RPMI7951 (cell line): ENCODE results near the gene TP53BP2. TPM values are rescaled to one million over a fixed set of nuclear protein-coding genes. Genes with fewer than 3 reads are reported as not detected.
"Not testable (repeated sequence)": the region's sequence is repeated elsewhere in the genome, so short reads cannot be mapped to it uniquely, and the experiment has no call there.

Source experiments
- DNase-seq: peaks from one replicate; pipeline ENCODE4 v3.0.0-alpha.2; 2012; ENCODE audit warnings: low read depth
- total RNA-seq: library from RNA; depleted of rRNA; stranded (reverse); fragments of >200 nt; shearing (Covaris generic); gene quantifications from 2 replicates; pipeline ENCODE4 v1.2.3, GENCODE V29; 2014

TP53BP2 gene
- total RNA-seq, 1 experiment from 2014 or later: 23.7 TPM

- DNase-seq: no peak
Measured at GRCh38 chr1:223853275-223853674, 7.5 kb upstream of the TP53BP2 start.

GRCh38 chr1:223852337-223852736 is 6.6 kb upstream of the TP53BP2 start:
- no peak for DNase-seq

GRCh38 chr1:223849352-223850254 is 3.9 kb upstream of the TP53BP2 start:
- no peak for DNase-seq

- no peak for DNase-seq
Measured at GRCh38 chr1:223848536-223848935, 2.8 kb upstream of the TP53BP2 start.

GRCh38 chr1:223847781-223848345 is 2.1 kb upstream of the TP53BP2 start:
- no peak for DNase-seq

- DNase-seq: peak; percentile 49
Measured at GRCh38 chr1:223845037-223845809, 524 bp downstream of the TP53BP2 start.

GRCh38 chr1:223844787-223845036 is 1.0 kb downstream of the TP53BP2 start:
- peak; percentile 24 for DNase-seq

- no peak for DNase-seq
Measured at GRCh38 chr1:223843934-223844786, 1.6 kb downstream of the TP53BP2 start.

- DNase-seq: no peak
Measured at GRCh38 chr1:223842784-223843183, 3.0 kb downstream of the TP53BP2 start.

GRCh38 chr1:223841977-223842623 is 3.6 kb downstream of the TP53BP2 start:
- DNase-seq: not testable (repeated sequence)

- no peak for DNase-seq
Measured at GRCh38 chr1:223840254-223840653, 5.5 kb downstream of the TP53BP2 start.

- DNase-seq: no peak
Measured at GRCh38 chr1:223838125-223838854, 7.5 kb downstream of the TP53BP2 start.

- no peak for DNase-seq
Measured at GRCh38 chr1:223837687-223838086, 8.1 kb downstream of the TP53BP2 start.

- DNase-seq: peak; percentile 26
Measured at GRCh38 chr1:223837206-223837605, 8.5 kb downstream of the TP53BP2 start.

GRCh38 chr1:223836586-223836985 is 9.2 kb downstream of the TP53BP2 start:
- no peak for DNase-seq

GRCh38 chr1:223835754-223836153 is 10.0 kb downstream of the TP53BP2 start:
- peak; percentile 14 for DNase-seq

- peak; percentile 8 for DNase-seq
Measured at GRCh38 chr1:223834660-223835263, 11.0 kb downstream of the TP53BP2 start.

GRCh38 chr1:223833948-223834347 is 11.8 kb downstream of the TP53BP2 start:
- DNase-seq: no peak

- peak; percentile 5 for DNase-seq
Measured at GRCh38 chr1:223832637-223832943, 13.2 kb downstream of the TP53BP2 start.
